GM15510 (cell line): Measurements from ENCODE around the gene SYNPO2L.

Experiments
- POLR2A ChIP-seq: IDR thresholded peaks from 3 replicates; pipeline ENCODE4 v1.6.1; 2011; ENCODE audit warnings: borderline replicate concordance; ENCODE audit not compliant: insufficient read length; ENCODE audit errors: extremely low read depth

SYNPO2L gene

GRCh38 chr10:73643362-73643761 lies 12.5 kb downstream of the SYNPO2L start:
- no peak for TF ChIP-seq POLR2A

GRCh38 chr10:73641328-73642060 lies 14.3 kb downstream of the SYNPO2L start, which contains the start of gene MYOZ1:
Gene MYOZ1, minus strand, starts transcription at chr10:73641474. Its CDS starts 1,457 bp downstream, at chr10:73640017.
- TF ChIP-seq POLR2A, result no peak

GRCh38 chr10:73639286-73639685 lies 16.5 kb downstream of the SYNPO2L start:
- no peak for TF ChIP-seq POLR2A

- no peak for TF ChIP-seq POLR2A
Measured at GRCh38 chr10:73635781-73636180, 20.0 kb downstream of the SYNPO2L start.

- no peak for TF ChIP-seq POLR2A
Measured at GRCh38 chr10:73634421-73634820, 21.4 kb downstream of the SYNPO2L start.

GRCh38 chr10:73629165-73629564 lies 26.7 kb downstream of the SYNPO2L start:
- no peak for TF ChIP-seq POLR2A

- no peak for TF ChIP-seq POLR2A
Measured at GRCh38 chr10:73628405-73628804, 27.4 kb downstream of the SYNPO2L start.

- no peak for TF ChIP-seq POLR2A
Measured at GRCh38 chr10:73627300-73627699, 28.5 kb downstream of the SYNPO2L start.

GRCh38 chr10:73625884-73626752 lies 29.7 kb downstream of the SYNPO2L start:
- TF ChIP-seq POLR2A, result peak; percentile 85

GRCh38 chr10:73625004-73625883 lies 30.6 kb downstream of the SYNPO2L start:
- no peak for TF ChIP-seq POLR2A

- TF ChIP-seq POLR2A, result no peak
Measured at GRCh38 chr10:73623056-73623455, 32.8 kb downstream of the SYNPO2L start.

GRCh38 chr10:73614720-73615119 lies 41.1 kb downstream of the SYNPO2L start:
- TF ChIP-seq POLR2A, result no peak

- no peak for TF ChIP-seq POLR2A
Measured at GRCh38 chr10:73609116-73609515, 46.7 kb downstream of the SYNPO2L start.

GRCh38 chr10:73601486-73601921 lies 54.3 kb downstream of the SYNPO2L start:
- TF ChIP-seq POLR2A, result no peak

- TF ChIP-seq POLR2A, result no peak
Measured at GRCh38 chr10:73597346-73597745, 58.5 kb downstream of the SYNPO2L start.
